Upper lobe of right lung (tissue), 1 donor: Measurements from ENCODE around the gene TMEM163. TPM values are rescaled to one million over a fixed set of nuclear protein-coding genes. Genes with fewer than 3 reads are reported as not detected.

ENCODE experiments used
- ATAC-seq: fragments of 200-7000 bp; cut with Tn5 transposase; one replicate; pipeline ENCODE4 v1.9.1; 2020; ENCODE audit warnings: mild to moderate bottlenecking, moderate library complexity
- DNase-seq: peaks from one replicate; pipeline ENCODE4 v3.0.0-alpha.2; 2020
- H3K27ac ChIP-seq: fragments of 200-600 bp; one replicate; pipeline ENCODE4 v1.8.0; 2022
- H3K27me3 ChIP-seq: fragments of 200-600 bp; one replicate; pipeline ENCODE4 v1.8.0; 2022; ENCODE audit warnings: mild to moderate bottlenecking
- H3K36me3 ChIP-seq: fragments of 200-600 bp; one replicate; pipeline ENCODE4 v1.8.0; 2022
- H3K4me1 ChIP-seq: fragments of 200-600 bp; one replicate; pipeline ENCODE4 v1.8.0; 2022
- H3K4me3 ChIP-seq: fragments of 200-600 bp; one replicate; pipeline ENCODE4 v1.8.0; 2022; ENCODE audit warnings: mild to moderate bottlenecking
- H3K9me3 ChIP-seq: fragments of 200-600 bp; one replicate; pipeline ENCODE4 v1.8.0; 2022
- intact Hi-C: fragments of 100-400 bp; cut with DNase I; formaldehyde crosslinking; loops from one replicate; pipeline ENCODE4 v1.11.0; 2022
- total RNA-seq: library from RNA; stranded (reverse); fragmentation: NEBNext Ultra II Directional; extraction: Animal tissue kit (Norgen Biotek cat#: 25700); gene quantifications from one replicate; pipeline ENCODE4 v1.2.1, GENCODE V29; 2021
- TF ChIP-seq, protein P1 (sequence below): fragments of 200-600 bp; IDR thresholded peaks from one replicate; pipeline ENCODE4 v1.8.0; 2022; ENCODE audit warnings: antibody characterized with exemption
- donor health status: DM: no; HTN: yes; CAD: no; lungs with severe emphysema.

Gene TMEM163
- total RNA-seq, 1 donor from 2014 or later, result 34.6 TPM

DNA sequence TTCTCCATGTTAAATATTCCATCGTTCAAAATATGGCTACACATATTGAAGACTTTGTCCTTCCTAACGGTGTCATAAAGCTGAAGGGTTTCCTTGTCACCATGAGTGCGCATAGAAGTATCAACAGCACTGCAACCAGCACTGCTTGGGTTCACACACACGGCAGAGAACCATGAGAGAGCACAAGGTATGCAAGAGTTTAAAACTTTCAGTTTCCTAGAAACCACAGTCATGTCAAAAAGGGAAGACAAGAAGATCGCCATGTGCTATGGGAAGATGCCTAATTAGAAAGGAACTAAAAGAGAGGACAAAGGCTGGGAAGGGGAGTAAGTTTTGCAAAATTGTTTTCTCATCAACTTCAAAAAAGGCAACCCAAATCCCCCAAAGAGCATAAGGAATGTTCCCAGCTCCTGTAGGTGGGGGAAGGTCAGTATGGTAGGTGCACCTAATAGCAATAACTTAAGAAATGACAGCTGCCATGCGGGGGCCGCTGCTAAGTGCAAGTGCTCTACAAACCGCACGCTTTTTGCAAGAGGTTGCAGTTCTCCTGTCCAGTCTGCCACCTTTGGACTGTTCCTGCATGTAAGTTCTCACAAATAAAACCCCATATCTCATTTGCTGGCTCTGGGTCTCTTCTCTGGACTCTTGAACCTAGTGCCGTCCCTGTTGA, 136.8 kb downstream of the TMEM163 start:
- ATAC-seq (no peak), DNase-seq (no peak)
- no peaks in the 10 kb centered on the region for H3K36me3 ChIP-seq
- H3K4me3 ChIP-seq, result no peak overlapping the region
- H3K27me3 ChIP-seq, result no peaks in the 10 kb centered on the region
- peaks cover 4% of the 10 kb centered on the region for H3K4me1 ChIP-seq
- no peak overlapping the region for H3K27ac ChIP-seq
- TF ChIP-seq, protein P1, sequence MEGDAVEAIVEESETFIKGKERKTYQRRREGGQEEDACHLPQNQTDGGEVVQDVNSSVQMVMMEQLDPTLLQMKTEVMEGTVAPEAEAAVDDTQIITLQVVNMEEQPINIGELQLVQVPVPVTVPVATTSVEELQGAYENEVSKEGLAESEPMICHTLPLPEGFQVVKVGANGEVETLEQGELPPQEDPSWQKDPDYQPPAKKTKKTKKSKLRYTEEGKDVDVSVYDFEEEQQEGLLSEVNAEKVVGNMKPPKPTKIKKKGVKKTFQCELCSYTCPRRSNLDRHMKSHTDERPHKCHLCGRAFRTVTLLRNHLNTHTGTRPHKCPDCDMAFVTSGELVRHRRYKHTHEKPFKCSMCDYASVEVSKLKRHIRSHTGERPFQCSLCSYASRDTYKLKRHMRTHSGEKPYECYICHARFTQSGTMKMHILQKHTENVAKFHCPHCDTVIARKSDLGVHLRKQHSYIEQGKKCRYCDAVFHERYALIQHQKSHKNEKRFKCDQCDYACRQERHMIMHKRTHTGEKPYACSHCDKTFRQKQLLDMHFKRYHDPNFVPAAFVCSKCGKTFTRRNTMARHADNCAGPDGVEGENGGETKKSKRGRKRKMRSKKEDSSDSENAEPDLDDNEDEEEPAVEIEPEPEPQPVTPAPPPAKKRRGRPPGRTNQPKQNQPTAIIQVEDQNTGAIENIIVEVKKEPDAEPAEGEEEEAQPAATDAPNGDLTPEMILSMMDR, result no peak
- intact Hi-C loops, result no loop called here
- no peaks in the 10 kb centered on the region for H3K9me3 ChIP-seq

DNA sequence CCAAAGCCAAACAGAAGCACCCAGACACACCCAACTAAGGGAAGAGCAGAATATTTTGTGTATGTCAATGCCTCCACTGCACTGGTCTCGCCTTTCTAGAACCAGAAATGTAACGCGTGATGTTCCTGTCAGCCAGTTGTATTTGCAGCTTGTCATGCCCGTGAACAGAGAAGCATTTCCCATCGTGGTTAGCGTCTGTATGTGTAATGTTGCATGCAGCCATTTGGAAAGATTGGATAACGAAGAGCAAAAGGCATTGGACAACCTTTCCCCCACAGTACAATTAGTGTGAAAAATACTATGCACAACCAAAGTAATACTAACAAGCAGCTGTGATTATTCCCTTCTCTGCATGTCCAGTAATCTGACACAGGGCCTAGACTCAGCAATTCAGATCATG, 140.5 kb downstream of the TMEM163 start:
- H3K4me3 ChIP-seq, result no peak overlapping the region
- H3K9me3 ChIP-seq, result no peaks in the 10 kb centered on the region
- ATAC-seq, result no peak
- no peaks in the 10 kb centered on the region for H3K4me1 ChIP-seq
- no peak for DNase-seq
- intact Hi-C loops, result no loop called here
- TF ChIP-seq, protein P1, result no peak
- H3K27me3 ChIP-seq, result no peaks in the 10 kb centered on the region
- H3K27ac ChIP-seq, result no peak overlapping the region
- no peaks in the 10 kb centered on the region for H3K36me3 ChIP-seq

DNA sequence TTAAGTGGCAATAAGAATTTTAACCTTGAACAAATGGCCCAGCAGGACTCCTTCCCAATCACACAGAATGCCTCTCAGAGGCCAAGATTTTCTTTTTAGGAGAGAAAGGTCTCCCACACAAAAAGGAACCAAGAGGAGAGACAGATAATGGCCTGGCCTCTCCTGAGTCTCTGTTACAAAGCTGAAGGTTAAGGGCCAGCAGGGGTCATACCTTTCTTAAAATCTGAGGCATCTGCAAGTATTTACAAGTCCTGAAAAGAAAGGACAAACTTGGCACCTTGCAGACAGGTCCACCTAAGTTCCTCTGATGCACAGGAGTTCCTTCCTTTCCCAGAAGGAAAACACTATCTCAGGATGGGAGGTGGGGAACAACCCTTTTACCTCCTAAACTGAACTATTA, 142.3 kb downstream of the TMEM163 start:
- Histone ChIP-seq H3K9me3 (no peaks in the 10 kb centered on the region), H3K27me3 (no peaks in the 10 kb centered on the region), H3K4me1 (no peaks in the 10 kb centered on the region), H3K36me3 (no peaks in the 10 kb centered on the region), H3K4me3 (no peak overlapping the region), H3K27ac (no peak overlapping the region)
- intact Hi-C loops, result no loop called here
- ATAC-seq (no peak), DNase-seq (no peak)
- TF ChIP-seq, protein P1, result no peak

DNA sequence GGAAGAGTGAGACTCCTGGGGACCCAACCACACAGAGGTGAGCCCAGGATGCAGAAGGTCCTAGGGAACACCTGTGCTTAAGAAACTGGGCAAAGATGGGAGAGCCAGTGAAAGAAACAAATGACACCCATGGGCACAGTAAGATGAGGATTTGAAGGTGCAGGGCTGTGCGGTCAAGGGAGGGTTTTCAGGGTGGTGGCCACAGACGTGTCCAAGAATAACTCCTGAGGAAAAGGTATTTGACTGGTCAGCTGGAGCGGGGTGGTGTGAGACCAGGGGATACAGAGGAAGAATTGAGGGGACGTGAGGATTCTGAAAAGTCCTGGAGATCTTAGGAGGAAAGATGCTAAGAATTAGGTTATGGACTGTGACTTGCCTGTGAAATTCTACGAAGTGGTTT, 142.9 kb downstream of the TMEM163 start:
- H3K4me3 ChIP-seq, result no peak overlapping the region
- intact Hi-C loops, result no loop called here
- H3K4me1 ChIP-seq, result no peaks in the 10 kb centered on the region
- no peaks in the 10 kb centered on the region for H3K27me3 ChIP-seq
- DNase-seq (no peak), ATAC-seq (no peak)
- no peak overlapping the region for H3K27ac ChIP-seq
- no peaks in the 10 kb centered on the region for H3K9me3 ChIP-seq
- TF ChIP-seq, protein P1, result no peak
- H3K36me3 ChIP-seq, result no peaks in the 10 kb centered on the region

DNA sequence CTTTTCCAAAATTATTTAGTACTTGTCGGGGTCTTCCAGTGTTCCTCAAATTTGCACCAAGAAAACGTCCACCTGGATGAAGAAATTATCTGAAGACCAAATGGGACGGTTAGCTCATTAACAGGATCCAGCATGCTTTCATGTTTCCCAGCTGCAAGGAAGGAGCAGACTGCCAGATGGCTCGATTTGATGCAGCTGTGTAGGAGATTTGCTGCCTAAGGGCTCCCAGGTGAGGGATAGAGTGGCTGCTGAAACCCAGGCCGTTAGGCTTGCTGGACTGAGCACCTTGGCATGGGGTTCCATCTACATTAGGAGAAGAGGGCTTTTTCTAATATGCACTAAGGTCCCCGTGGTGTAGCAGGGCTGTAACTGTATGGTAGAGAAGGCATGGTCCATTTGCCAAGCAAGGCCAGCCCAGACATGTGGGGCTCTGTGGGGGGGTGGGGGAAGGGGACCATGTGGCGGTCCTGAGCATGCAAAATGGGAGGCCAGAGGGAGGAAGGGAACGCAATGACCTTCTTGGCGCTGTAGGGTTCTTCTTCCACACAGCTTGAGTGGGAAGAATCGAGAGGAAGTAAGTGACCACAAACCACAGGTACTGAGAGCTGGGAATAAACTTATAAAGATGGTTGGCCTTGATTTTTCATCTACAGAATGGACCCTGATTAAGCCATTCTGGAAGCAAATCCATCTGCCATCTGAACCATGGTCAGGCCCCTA, 144.0 kb downstream of the TMEM163 start:
- DNase-seq (no peak), ATAC-seq (peak; percentile 64)
- Histone ChIP-seq H3K36me3 (no peaks in the 10 kb centered on the region), H3K9me3 (no peaks in the 10 kb centered on the region), H3K27ac (no peak overlapping the region), H3K4me3 (no peak overlapping the region), H3K4me1 (no peaks in the 10 kb centered on the region), H3K27me3 (no peaks in the 10 kb centered on the region)
- intact Hi-C loops, result no loop called here
- TF ChIP-seq, protein P1, result no peak
